ENCODE data around the gene ARHGAP10.

Gene ARHGAP10

GRCh38 chr4:148112231-148112982 is 380.5 kb downstream of the ARHGAP10 start:
- DNase-seq = no peak

- DNase-seq = no peak
These were observed 382.5 kb downstream of the ARHGAP10 start for GRCh38 chr4:148114436-148114835.

DNA sequence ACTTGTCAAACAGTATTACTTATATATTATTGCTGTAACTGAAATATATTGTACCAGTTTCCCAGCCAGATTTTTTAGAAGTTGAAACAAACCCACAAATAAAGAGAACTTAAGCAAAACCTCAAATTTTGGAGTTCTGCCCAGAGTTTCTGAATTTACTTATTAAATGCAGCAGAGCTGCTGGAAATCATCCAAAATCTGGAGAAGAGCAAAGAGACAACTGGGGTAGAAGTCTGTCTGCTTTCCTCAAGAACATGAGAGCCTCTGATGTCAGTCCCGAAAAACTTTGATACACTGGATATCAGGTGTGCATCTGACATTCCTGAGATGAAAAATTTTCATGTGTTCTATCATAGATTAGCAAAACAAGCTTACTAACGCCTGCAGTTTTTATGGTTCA is 384.4 kb downstream of the ARHGAP10 start:
- no peak for DNase-seq

GRCh38 chr4:148116969-148117368 is 385.1 kb downstream of the ARHGAP10 start:
- DNase-seq = no peak

DNA sequence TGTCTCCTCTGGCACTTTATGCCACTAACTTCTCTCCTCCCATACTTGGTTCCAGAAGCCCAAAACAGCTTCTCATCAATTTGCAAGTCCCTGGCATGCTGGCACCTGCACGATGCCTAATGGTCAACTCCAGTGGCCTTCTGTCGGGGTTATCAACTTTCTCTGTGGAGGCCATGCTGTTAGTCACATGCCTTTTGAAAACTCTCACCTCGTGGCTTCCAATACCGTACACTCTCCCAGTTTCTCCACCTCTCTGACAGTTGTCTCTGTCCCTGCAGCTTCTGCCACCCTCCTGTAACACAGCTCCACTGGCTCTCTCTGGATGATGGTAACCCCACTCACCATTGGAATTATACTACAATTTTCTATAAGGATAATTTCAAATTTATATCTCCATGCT is 386.3 kb downstream of the ARHGAP10 start:
- no peak for DNase-seq

GRCh38 chr4:148118633-148119032 is 386.7 kb downstream of the ARHGAP10 start:
- DNase-seq = no peak

GRCh38 chr4:148120216-148120615 is 388.3 kb downstream of the ARHGAP10 start:
- no peak for DNase-seq

All from SIG-M5 (cell line).